ENCODE measurements around the gene UBL4A. TPM values are rescaled to one million over a fixed set of nuclear protein-coding genes. Genes with fewer than 3 reads are reported as not detected.
A peak's percentile ranks its signal among the peaks of the same experiment; 100 is the strongest.

The UBL4A gene
- 10 to 100 TPM; 29.1 to 35.9 TPM for total RNA-seq
- 24.5 TPM for polyA plus RNA-seq (2013, experiment 1 of 2)
- 24.5 TPM for polyA plus RNA-seq (2013, experiment 2 of 2)
- long read RNA-seq, experiment 1, transcript UBL4A-202 (4 exons, 2,382 nt) = major isoform, 19 of 25 reads
- long read RNA-seq, experiment 1, partial matches to known transcripts = 0 of 25 reads
- long read RNA-seq, experiment 1, other reads (novel, unspliced or antisense) = 4 of 25 reads
- long read RNA-seq, experiment 2, transcript UBL4A-202 (4 exons, 2,382 nt) = major isoform, 108 of 125 reads
- long read RNA-seq, experiment 2, partial matches to known transcripts = 0 of 125 reads
- long read RNA-seq, experiment 2, other reads (novel, unspliced or antisense) = 12 of 125 reads
- long read RNA-seq, experiment 3, transcript UBL4A-202 (4 exons, 2,382 nt) = major isoform, 303 of 311 reads
- long read RNA-seq, experiment 3, partial matches to known transcripts = 0 of 311 reads
- long read RNA-seq, experiment 3, other reads (novel, unspliced or antisense) = 8 of 311 reads
- long read RNA-seq, experiment 4, transcript UBL4A-202 (4 exons, 2,382 nt) = major isoform, 35 of 40 reads
- long read RNA-seq, experiment 4, partial matches to known transcripts = 0 of 40 reads
- long read RNA-seq, experiment 4, other reads (novel, unspliced or antisense) = 5 of 40 reads

DNA sequence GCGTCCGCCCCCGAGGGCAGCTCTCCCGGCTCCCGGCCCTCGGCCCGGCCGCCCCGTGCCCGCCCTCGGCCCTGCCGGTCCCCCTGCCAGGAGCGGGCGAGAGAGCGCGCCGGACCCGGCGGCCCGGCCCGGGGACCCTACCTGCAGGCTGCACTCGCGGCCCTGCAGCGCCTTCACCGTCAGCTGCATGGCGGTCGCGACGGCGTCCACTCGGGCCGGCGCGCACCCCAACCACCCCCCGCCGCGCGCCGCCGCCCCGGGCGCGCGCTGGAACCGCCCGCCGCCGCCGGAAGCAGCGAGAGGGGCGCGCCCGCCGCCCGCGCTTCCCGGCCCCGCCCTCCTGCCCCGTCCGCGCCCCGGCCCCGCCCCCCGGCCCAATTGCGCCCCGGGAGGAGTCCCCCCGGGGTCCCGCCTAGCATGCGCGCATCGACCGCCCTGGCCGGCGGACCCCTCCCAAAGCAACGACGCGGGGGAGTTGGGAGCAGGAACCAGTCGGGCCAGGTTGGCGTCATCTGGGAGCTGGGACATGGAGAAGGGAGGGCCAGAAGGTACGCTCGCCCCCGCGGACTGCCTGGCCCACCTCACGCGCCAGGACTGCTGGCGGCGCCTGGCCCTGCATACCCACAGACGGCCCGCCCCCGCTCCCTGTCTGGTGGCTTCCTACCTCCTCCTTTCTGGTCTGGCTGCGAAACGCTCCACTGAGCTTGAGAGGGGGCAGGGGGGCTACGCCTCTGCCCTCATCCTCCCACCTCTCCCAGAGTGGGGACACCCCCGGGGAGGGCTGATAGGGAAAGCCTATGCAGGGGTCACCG is at the start of gene UBL4A:
Gene UBL4A (minus strand): TSS at position 220 of the 812 bp plus-strand sequence. CDS start 31 bp downstream, at position 189.
- H3K27ac ChIP-seq (ENCODE audit: low read depth, low read length) = no peak within 1 kb of the TSS
- Mint-ChIP-seq H3K9me3 (peaks cover 78% of the 10 kb centered on the region), H3K36me3 (ENCODE audit: low read depth) (peaks cover 6% of the 10 kb centered on the region), H3K4me3 (peak within 1 kb of the TSS; percentile 61), H3K27me3 (ENCODE audit: insufficient read depth) (no peaks in the 10 kb centered on the region), H3K4me1 (no peaks in the 10 kb centered on the region), H3K27ac (no peak within 1 kb of the TSS)
- H3K27me3 ChIP-seq (ENCODE audit: control insufficient read depth, insufficient read depth, low read length, poor library complexity, severe bottlenecking) = no peaks in the 10 kb centered on the region
- H3K9ac ChIP-seq (ENCODE audit: extremely low read depth, low read length, poor library complexity, severe bottlenecking) = no peak within 1 kb of the TSS
- WGBS, 2 experiments (ENCODE audit: insufficient coverage in 1 of 2, insufficient read length in 1 of 2) = 4% methylated on average over 65 of the region's 95 CpGs; no CpG with 5 or more reads in 1 of the 2 experiments
- H3K36me3 ChIP-seq (ENCODE audit: control insufficient read depth, insufficient read depth, low read length) = peaks cover 4% of the 10 kb centered on the region
- TF ChIP-seq, protein P1, sequence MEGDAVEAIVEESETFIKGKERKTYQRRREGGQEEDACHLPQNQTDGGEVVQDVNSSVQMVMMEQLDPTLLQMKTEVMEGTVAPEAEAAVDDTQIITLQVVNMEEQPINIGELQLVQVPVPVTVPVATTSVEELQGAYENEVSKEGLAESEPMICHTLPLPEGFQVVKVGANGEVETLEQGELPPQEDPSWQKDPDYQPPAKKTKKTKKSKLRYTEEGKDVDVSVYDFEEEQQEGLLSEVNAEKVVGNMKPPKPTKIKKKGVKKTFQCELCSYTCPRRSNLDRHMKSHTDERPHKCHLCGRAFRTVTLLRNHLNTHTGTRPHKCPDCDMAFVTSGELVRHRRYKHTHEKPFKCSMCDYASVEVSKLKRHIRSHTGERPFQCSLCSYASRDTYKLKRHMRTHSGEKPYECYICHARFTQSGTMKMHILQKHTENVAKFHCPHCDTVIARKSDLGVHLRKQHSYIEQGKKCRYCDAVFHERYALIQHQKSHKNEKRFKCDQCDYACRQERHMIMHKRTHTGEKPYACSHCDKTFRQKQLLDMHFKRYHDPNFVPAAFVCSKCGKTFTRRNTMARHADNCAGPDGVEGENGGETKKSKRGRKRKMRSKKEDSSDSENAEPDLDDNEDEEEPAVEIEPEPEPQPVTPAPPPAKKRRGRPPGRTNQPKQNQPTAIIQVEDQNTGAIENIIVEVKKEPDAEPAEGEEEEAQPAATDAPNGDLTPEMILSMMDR (conservative IDR thresholded peaks at IDR 0.05) = no peak
- H3K9me3 ChIP-seq (ENCODE audit: control insufficient read depth, low read length) = no peaks in the 10 kb centered on the region
- H3K4me1 ChIP-seq (ENCODE audit: control insufficient read depth, insufficient read depth, low read length) = no peaks in the 10 kb centered on the region
- DNase-seq = peak; percentile 75
- peak within 1 kb of the TSS; percentile 72 for H3K4me3 ChIP-seq (ENCODE audit: low read length)

DNA sequence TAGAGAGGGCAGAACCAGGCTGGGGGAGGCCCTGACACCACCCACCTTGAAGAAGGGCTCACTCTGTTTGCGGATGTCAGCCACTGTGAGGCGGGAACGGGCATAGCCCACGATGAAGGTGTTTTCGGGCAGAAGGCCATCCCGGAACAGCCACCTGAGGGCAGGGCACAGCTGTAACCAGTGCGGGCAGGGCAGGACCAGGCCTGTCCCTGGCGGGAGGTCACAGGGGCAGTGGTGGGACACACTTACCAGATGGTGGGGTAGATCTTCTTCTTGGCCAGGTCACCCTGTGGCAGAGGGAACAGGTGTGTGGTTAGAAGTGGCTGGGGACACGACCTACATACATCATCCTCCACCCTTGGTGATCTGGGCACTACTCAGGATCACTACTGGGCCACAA is 49.5 kb upstream of the UBL4A start:
- WGBS, 2 experiments (ENCODE audit: insufficient coverage in 1 of 2, insufficient read length in 1 of 2) = 90% methylated on average over 8 of the region's 9 CpGs; no CpG with 5 or more reads in 1 of the 2 experiments
- TF ChIP-seq, protein P1 (conservative IDR thresholded peaks at IDR 0.05) = no peak
- Histone ChIP-seq H3K4me3 (ENCODE audit: low read length) (no peak overlapping the region), H3K9ac (ENCODE audit: extremely low read depth, low read length, poor library complexity, severe bottlenecking) (no peak overlapping the region), H3K4me1 (ENCODE audit: control insufficient read depth, insufficient read depth, low read length) (no peaks in the 10 kb centered on the region), H3K9me3 (ENCODE audit: control insufficient read depth, low read length) (no peaks in the 10 kb centered on the region), H3K27me3 (ENCODE audit: control insufficient read depth, insufficient read depth, low read length, poor library complexity, severe bottlenecking) (no peaks in the 10 kb centered on the region), H3K36me3 (ENCODE audit: control insufficient read depth, insufficient read depth, low read length) (peaks cover 15% of the 10 kb centered on the region), H3K27ac (ENCODE audit: low read depth, low read length) (no peak overlapping the region)
- H3K27me3 Mint-ChIP-seq (ENCODE audit: insufficient read depth) = no peaks in the 10 kb centered on the region
- no peaks in the 10 kb centered on the region for H3K4me1 Mint-ChIP-seq
- peaks cover 26% of the 10 kb centered on the region for H3K36me3 Mint-ChIP-seq (ENCODE audit: low read depth)
- no peak overlapping the region for H3K27ac Mint-ChIP-seq
- DNase-seq = no peak
- H3K4me3 Mint-ChIP-seq = no peak overlapping the region
- H3K9me3 Mint-ChIP-seq = peaks cover 68% of the 10 kb centered on the region
